Glutamatergic neuron (in vitro differentiated cells): ENCODE measurements around the gene DUSP9. TPM values are rescaled to one million over a fixed set of nuclear protein-coding genes. Genes with fewer than 3 reads are reported as not detected.

Source experiments
- DNase-seq: peaks from one replicate; pipeline ENCODE4 v3.0.0; 2022
- H3K27ac Mint-ChIP-seq: one replicate; pipeline ENCODE4 v1.8.0; 2020; ENCODE audit warnings: mild to moderate bottlenecking, mixed read lengths, inconsistent platforms; ENCODE audit not compliant: unreplicated experiment
- H3K27me3 Mint-ChIP-seq: one replicate; pipeline ENCODE4 v1.8.0; 2020; ENCODE audit warnings: mild to moderate bottlenecking, moderate library complexity, mixed read lengths, inconsistent platforms; ENCODE audit not compliant: unreplicated experiment
- H3K36me3 Mint-ChIP-seq: one replicate; pipeline ENCODE4 v1.8.0; 2020; ENCODE audit warnings: mild to moderate bottlenecking, mixed read lengths, inconsistent platforms; ENCODE audit not compliant: unreplicated experiment
- H3K4me1 Mint-ChIP-seq: one replicate; pipeline ENCODE4 v1.8.0; 2020; ENCODE audit warnings: mild to moderate bottlenecking, low read depth, mixed read lengths, inconsistent platforms; ENCODE audit not compliant: unreplicated experiment
- H3K4me3 Mint-ChIP-seq: one replicate; pipeline ENCODE4 v1.8.0; 2020; ENCODE audit warnings: mild to moderate bottlenecking, mixed read lengths, inconsistent platforms; ENCODE audit not compliant: unreplicated experiment
- H3K9me3 Mint-ChIP-seq: one replicate; pipeline ENCODE4 v1.8.0; 2020; ENCODE audit warnings: mild to moderate bottlenecking, moderate library complexity, mixed read lengths, inconsistent platforms; ENCODE audit not compliant: unreplicated experiment
- total RNA-seq: library from RNA; stranded (reverse); fragmentation: NEBNext Ultra II Directional; extraction: Animal tissue kit (Norgen Biotek cat#: 25700); gene quantifications from one replicate; pipeline ENCODE4 v1.2.1, GENCODE V29; 2021; ENCODE audit not compliant: unreplicated experiment
- TF ChIP-seq, protein P1 (sequence below): fragments of 200-600 bp; sonication (generic); IDR thresholded peaks from one replicate; pipeline ENCODE4 v1.5.0; 2021; ENCODE audit not compliant: partially characterized antibody, unreplicated experiment

The DUSP9 gene
- total RNA-seq, 1 donor from 2014 or later: 0.61 TPM

GRCh38 chrX:153626025-153626633, 20.9 kb upstream of the DUSP9 start:
- no peaks in the 10 kb centered on the region for H3K9me3 Mint-ChIP-seq

DNA sequence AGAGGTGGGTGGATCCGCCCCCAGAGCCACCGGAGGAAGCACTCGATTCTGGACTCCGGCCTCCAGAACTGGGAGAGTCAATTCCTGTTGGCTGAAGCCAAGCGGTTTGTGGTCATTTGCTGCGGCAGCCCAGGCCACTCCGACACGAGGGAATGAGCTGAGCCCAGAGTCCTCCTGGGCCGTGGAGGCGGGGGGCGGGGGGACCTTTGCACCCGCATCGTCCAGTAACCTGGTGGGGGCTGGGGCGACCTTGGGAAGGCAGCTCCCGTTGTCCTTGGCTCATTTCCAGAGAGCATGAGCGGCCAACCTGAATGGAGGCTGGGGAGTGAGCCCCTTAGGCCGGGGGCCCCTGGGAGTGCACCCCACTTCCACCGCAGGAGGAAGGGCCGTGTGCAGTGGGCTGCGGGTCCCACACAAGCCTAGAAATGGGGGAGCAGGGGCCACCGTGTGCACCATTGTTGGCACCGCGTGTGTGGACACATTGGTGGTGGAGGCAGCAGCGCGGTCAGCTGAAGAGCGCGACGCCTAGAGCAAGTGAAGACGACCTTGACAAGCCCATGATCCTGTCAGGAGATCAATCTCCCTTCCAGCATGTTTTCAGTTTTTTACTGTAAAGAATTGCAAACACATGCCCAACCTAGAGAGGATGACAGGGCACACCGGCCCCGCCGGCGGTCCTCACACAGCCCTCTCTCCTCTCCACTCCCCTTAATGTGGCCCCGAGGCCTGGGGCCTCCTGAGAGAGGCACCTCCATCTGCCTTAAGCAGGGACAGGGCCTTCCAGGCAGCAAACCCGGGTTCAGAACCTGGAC, 19.9 kb upstream of the DUSP9 start:
- Mint-ChIP-seq H3K4me1 (no peaks in the 10 kb centered on the region), H3K27me3 (no peaks in the 10 kb centered on the region), H3K27ac (no peak overlapping the region), H3K9me3 (no peaks in the 10 kb centered on the region), H3K4me3 (no peak overlapping the region), H3K36me3 (peaks cover 6% of the 10 kb centered on the region)
- DNase-seq: no peak
- TF ChIP-seq, protein P1, sequence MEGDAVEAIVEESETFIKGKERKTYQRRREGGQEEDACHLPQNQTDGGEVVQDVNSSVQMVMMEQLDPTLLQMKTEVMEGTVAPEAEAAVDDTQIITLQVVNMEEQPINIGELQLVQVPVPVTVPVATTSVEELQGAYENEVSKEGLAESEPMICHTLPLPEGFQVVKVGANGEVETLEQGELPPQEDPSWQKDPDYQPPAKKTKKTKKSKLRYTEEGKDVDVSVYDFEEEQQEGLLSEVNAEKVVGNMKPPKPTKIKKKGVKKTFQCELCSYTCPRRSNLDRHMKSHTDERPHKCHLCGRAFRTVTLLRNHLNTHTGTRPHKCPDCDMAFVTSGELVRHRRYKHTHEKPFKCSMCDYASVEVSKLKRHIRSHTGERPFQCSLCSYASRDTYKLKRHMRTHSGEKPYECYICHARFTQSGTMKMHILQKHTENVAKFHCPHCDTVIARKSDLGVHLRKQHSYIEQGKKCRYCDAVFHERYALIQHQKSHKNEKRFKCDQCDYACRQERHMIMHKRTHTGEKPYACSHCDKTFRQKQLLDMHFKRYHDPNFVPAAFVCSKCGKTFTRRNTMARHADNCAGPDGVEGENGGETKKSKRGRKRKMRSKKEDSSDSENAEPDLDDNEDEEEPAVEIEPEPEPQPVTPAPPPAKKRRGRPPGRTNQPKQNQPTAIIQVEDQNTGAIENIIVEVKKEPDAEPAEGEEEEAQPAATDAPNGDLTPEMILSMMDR: no peak

More at GRCh38 chrX:153626025-153626633, 20.9 kb upstream of the DUSP9 start:
- H3K27me3 Mint-ChIP-seq: no peaks in the 10 kb centered on the region
- H3K36me3 Mint-ChIP-seq: peaks cover 3% of the 10 kb centered on the region
- H3K4me1 Mint-ChIP-seq: no peaks in the 10 kb centered on the region
- no peak overlapping the region for H3K27ac Mint-ChIP-seq
- TF ChIP-seq, protein P1: no peak
- no peak for DNase-seq
- no peak overlapping the region for H3K4me3 Mint-ChIP-seq

DNA sequence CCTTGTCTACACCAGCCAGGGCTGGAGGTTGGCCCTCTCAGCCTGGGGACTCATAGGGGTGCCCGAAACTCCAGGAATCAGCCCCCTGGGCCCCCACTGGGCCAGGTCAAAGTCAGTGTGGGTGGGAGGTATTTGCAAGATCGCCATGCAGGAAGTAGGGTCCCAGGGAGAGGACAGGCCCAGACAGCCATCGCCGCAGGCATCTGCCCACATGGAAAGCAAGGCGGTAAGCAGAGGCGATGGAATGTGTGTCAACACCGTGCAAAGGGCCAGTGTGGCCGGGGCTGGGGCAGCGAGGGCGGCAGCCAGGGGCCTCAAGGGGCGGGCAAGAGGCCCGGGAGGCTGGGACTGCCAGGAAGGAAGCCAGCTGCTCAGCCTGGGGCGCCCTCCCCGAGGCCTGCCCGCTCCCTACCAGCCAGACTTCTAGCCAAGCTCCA, 19.3 kb upstream of the DUSP9 start:
- no peaks in the 10 kb centered on the region for H3K9me3 Mint-ChIP-seq
- no peaks in the 10 kb centered on the region for H3K4me1 Mint-ChIP-seq

DNA sequence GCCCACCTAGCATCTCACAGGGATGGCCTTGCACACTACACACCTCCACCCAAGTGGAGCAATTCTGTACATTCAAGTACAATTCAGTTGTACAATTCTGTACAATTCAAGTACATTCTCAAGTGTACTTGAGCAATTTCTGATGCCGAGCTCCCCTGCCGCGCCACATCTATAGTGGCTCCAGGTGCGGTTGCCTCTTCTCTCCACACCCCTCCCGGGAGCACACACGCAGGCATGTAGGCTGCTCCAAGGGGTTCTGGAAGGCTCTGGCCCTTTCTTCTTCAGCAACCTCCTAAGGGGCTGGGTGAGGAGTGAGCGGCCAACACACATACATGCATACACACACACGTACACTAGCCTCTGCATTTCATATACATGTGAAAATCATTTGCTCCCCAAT, 18.9 kb upstream of the DUSP9 start:
- no peak for DNase-seq
- Mint-ChIP-seq H3K9me3 (no peaks in the 10 kb centered on the region), H3K27me3 (no peaks in the 10 kb centered on the region), H3K36me3 (peaks cover 6% of the 10 kb centered on the region), H3K4me3 (no peak overlapping the region), H3K4me1 (no peaks in the 10 kb centered on the region), H3K27ac (no peak overlapping the region)
- TF ChIP-seq, protein P1: no peak

More for the DNA sequence above, 19.3 kb upstream of the DUSP9 start:
- DNase-seq: no peak
- Mint-ChIP-seq H3K27me3 (no peaks in the 10 kb centered on the region), H3K36me3 (peaks cover 6% of the 10 kb centered on the region), H3K4me3 (no peak overlapping the region), H3K27ac (no peak overlapping the region)
- TF ChIP-seq, protein P1: no peak

- Mint-ChIP-seq H3K9me3 (no peaks in the 10 kb centered on the region), H3K36me3 (peaks cover 6% of the 10 kb centered on the region), H3K4me3 (no peak overlapping the region), H3K27me3 (no peaks in the 10 kb centered on the region), H3K27ac (no peak overlapping the region), H3K4me1 (no peaks in the 10 kb centered on the region)
- TF ChIP-seq, protein P1: no peak
- DNase-seq: no peak
Measured at GRCh38 chrX:153628665-153629064, 18.3 kb upstream of the DUSP9 start.
